NCI-H2107 (cell line): ENCODE data around the gene CD274.
"Not testable (repeated sequence)": the region's sequence is repeated elsewhere in the genome, so short reads cannot be mapped to it uniquely, and the experiment has no call there.

Experiments used
- DNase-seq: peaks from one replicate; lab custom pipeline; 2025; lab: John Stamatoyannopoulos, UW

CD274 gene

GRCh38 chr9:5466766-5467165, 16.4 kb downstream of the CD274 start:
- no peak for DNase-seq

GRCh38 chr9:5468850-5469249, 18.5 kb downstream of the CD274 start:
- no peak for DNase-seq

GRCh38 chr9:5470122-5470521, 19.8 kb downstream of the CD274 start:
- DNase-seq, result no peak

DNA sequence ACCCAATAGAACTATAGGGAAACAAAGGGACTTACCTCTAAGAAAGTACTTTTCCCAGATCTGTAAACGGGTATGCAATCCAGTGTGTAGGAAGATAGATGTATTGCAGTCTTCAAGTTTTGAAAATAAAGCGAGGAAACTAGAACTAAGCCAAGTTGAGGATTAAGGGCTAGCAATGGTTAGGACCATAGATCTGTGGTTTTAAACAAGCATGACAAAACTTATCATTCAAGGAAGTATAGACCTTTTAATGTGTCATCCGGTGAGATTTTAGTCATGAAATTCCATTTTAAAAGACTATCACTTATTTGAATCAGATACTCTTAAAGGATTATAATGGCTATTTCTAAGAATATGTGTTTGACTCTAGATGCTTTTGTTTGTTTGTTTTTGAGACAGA, 20.5 kb downstream of the CD274 start:
- DNase-seq, result no peak

GRCh38 chr9:5475611-5476010, 25.3 kb downstream of the CD274 start:
- not testable (repeated sequence) for DNase-seq

DNA sequence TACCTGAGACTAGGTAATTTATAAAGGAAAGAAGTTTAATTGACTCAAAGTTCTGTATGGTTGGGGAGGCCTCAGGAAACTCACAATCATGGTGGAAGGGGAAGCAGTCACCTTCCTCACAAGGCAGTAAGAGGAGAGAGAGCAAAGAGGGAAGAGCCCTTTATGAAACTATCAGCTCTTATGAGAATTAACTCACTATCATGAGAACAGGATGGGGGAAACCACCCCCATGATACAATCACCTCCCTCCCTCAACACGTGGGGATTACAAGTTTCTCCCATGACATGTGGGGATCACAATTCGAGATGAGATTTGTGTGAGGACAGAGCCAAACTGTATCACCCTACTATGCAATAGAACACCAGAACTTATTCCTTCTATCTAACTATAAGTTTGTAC, 27.9 kb downstream of the CD274 start:
- no peak for DNase-seq

DNA sequence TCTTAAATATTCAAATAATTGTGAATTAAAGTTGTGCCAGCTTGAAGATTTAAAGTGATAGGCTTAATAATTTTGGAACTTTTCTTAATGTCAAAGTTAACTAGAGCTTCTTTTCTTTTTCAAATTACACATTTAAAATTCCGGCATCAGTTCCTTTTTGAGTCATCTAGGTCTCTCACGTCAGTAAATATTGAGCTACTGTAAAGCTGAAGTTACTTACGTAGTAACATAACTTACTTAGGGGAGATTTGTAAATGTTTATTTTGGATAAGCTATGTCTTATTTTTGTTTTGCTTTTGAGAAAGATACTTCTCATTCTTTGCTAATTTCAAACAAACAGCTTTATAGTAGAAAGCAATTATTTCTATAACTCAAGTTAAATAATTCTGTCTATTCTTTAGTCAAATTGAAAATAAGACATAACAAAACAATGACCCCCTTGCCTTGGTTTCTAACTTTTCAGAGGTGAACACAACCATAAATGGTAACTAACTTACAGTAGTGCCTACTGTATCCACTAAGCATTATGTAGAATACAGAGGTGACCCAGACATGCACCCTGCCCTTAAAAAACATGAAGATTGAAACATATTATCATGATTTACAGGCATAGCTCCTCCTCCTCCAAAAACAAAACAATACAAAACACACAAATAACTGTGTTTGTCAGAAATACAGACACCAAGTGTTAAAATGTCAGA, 29.8 kb downstream of the CD274 start:
- no peak for DNase-seq

GRCh38 chr9:5480919-5481318, 30.6 kb downstream of the CD274 start:
- DNase-seq, result no peak

DNA sequence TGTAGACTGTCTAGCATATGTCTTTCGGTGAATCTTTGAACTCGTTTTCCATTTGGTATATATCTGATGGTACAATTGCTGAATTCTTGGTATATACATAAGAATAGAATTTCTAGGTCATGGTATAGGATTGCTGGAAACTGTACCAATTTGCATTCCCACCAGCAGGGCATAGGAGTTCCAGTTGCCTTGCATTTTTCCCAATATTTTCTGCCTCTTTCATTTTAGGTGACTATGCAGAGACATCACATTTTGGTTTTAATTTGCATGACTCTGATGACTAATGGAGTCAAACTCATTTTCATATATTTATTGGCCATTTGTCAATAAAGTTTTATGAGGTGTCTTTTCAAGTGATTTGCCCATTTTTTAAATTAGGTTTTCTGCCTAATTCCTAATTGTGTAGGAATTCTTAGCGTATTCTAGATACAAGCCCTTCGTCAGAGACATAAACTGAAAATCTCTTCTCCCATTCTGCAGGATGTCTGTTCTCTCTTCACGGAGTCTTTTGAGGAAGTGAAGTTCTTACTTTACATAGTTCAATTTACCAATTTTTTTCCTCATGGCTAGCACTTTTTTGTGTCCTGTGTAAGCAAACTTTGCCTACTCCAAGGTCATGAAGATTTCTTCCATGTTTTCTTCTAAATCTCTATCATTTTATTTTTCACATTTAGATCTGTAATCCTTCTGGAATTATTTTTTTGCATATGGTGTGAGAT, 31.1 kb downstream of the CD274 start:
- no peak for DNase-seq

DNA sequence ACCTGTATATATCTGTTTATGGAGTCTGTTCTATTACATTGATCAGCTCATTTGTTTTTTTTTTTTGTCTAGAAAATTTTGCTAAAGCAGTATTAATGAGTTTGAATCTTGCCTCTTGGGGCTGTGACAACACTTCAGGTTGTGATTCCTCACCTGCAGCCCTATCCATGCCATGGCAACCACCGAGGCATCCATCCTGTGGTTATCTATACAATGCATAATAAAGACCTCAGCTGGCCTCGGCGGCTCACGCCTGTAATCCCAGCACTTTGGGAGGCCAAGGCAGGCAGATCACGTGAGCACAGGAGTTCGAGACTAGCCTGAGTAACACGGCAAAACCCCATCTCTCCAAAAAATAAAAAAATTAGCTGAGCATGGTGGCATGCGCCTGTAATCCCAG, 31.9 kb downstream of the CD274 start:
- no peak for DNase-seq

DNA sequence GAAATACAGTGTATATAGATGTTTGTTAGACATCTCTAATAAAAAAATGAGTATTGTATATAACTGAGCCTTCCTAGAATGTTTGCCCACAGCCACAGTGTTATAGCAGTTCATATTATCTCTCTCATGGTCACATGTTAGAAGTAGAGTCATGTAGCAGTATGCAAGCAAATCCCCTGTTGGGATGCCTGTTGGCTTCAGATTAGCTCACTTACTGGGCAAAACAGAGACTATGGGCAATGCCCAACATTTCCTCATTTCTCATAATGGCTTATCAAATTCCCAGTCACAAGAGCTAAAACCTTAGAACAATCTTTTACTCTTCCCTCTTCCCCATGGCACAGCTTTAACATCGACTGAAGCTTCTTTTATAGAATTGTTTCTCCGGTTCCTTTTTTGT, 33.0 kb downstream of the CD274 start:
- no peak for DNase-seq

GRCh38 chr9:5485378-5486085, 35.2 kb downstream of the CD274 start:
- DNase-seq, result no peak

- DNase-seq, result no peak
Measured at GRCh38 chr9:5486988-5487387, 36.6 kb downstream of the CD274 start.

GRCh38 chr9:5488221-5489008, 38.1 kb downstream of the CD274 start:
- DNase-seq, result no peak

DNA sequence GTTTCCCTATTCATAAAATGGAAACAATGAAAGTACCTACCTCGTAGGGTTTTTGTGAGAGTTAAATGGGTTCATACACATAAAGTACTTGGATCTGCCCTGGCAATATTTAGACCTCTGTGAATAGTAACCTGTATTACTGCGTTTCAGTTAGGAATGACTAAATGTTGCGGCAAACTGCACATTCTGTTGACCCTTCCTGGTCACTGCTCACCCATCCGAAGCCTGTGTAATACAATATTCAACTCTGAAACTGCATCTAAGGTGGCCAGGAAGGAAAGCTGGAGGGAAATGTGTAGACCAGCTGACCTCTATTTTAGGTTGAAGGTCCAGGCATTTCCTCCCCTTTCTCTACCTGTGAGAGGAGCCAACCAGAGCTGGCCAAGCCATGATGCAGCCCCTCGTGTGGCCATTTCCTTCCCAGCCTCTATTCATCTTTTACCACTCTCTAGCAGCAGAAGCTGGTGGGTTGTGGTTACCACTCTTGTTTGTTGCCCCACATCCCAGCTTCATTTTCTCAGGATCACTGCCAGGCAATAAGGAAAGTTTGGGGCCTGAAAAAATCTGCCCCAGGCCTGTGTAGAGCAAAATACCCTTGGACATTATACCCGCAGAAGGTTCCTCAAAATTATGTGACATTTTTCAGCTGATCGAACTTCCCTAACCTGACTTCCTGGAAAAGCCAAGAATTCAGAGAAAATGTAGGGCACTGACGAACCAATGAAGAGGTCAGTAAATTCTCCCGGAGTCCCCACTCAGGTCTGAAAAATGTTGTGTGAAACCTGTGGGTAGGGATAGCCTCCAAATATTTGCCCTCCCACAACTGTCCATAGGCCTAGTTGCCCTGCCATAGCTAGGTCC, 39.5 kb downstream of the CD274 start:
- no peak for DNase-seq

DNA sequence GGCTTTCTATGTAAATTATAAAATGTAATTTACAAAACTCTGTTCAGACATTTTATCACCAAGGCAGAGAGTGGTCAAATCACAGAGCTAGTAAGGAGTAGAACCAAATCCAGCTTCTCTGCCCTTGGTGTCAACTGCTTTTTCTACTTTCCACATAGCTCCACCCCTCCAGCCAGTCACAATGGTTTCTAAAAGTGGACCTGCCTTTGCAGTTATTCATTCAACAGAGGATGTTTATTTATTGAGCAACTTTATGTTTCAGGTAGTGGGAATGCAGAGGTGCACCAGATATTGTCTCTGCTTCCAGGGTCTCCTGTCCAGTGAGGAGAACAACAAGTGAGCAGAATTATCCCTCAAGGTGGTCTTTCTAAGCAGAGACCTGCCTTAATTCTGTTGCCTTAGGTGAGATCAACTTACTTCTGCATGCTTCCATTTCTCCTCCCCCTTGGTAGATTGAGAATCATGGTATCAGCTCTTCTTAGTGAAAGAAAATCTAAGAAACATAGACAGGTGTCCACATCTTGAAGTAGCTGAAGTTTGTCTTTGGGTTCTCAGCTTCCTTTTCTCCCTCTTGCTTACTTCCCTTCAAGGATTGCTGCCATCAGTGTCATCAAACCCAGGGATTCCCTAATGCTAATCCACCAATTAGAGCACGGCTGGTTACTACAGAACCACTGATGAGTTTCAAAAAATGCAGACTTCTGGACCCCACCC, 42.8 kb downstream of the CD274 start:
- DNase-seq, result no peak

GRCh38 chr9:5493679-5494511, 43.6 kb downstream of the CD274 start:
- no peak for DNase-seq

GRCh38 chr9:5494765-5495164, 44.4 kb downstream of the CD274 start:
- DNase-seq, result not testable (repeated sequence)

- no peak for DNase-seq
Measured at GRCh38 chr9:5499157-5499556, 48.8 kb downstream of the CD274 start.

- DNase-seq, result no peak
Measured at GRCh38 chr9:5499889-5500398, 49.6 kb downstream of the CD274 start.
